Lower leg skin (tissue), 4 donors: ENCODE measurements around the gene SLC36A3. TPM values are rescaled to one million over a fixed set of nuclear protein-coding genes. Genes with fewer than 3 reads are reported as not detected.
"Not testable (repeated sequence)": the region's sequence is repeated elsewhere in the genome, so short reads cannot be mapped to it uniquely, and the experiment has no call there.

Experiments used
- DNase-seq, 2 donors: peaks; one replicate each; pipeline ENCODE4 v3.0.0-alpha.2; 2019; ENCODE audit warnings: low spot score in 2 of 2
- H3K4me3 ChIP-seq: fragments of 200-600 bp; sonication (generic); 2 replicates; pipeline ENCODE4 v1.5.1; 2017; ENCODE audit warnings: mild to moderate bottlenecking, low read depth; ENCODE audit not compliant: poor library complexity, severe bottlenecking
- POLR2A ChIP-seq, 2 donors: fragments of 450-650 bp; IDR thresholded peaks; one replicate each; pipeline ENCODE4 v1.6.1; 2016 to 2017; ENCODE audit warnings: antibody characterized with exemption in 2 of 2, mild to moderate bottlenecking in 1 of 2, moderate library complexity in 1 of 2
- WGBS, 2 donors: methylation state at CpG; one replicate each; pipeline ENCODE4 v1.1.5; 2018; 5-methylcytosine and 5-hydroxymethylcytosine counted together
- intact Hi-C: fragments of 100-400 bp; cut with DNase I; formaldehyde crosslinking; loops from one replicate; pipeline ENCODE4 v1.15.0; 2023; ENCODE audit warnings: low total_unique reads
- total RNA-seq, 4 donors: library from RNA; depleted of rRNA; stranded (reverse); fragments of >200 nt; gene quantifications; one replicate each; pipeline ENCODE4 v1.1.0, GENCODE V29; 2016
- TF ChIP-seq, protein P1 (sequence below), 3 donors: fragments of 450-650 bp; IDR thresholded peaks; one replicate each; pipeline ENCODE4 v1.5.1; 2016; ENCODE audit warnings: antibody characterized with exemption in 3 of 3, mild to moderate bottlenecking in 3 of 3, moderate library complexity in 2 of 3

The SLC36A3 gene
- total RNA-seq, 4 donors from 2014 or later: not detected

DNA sequence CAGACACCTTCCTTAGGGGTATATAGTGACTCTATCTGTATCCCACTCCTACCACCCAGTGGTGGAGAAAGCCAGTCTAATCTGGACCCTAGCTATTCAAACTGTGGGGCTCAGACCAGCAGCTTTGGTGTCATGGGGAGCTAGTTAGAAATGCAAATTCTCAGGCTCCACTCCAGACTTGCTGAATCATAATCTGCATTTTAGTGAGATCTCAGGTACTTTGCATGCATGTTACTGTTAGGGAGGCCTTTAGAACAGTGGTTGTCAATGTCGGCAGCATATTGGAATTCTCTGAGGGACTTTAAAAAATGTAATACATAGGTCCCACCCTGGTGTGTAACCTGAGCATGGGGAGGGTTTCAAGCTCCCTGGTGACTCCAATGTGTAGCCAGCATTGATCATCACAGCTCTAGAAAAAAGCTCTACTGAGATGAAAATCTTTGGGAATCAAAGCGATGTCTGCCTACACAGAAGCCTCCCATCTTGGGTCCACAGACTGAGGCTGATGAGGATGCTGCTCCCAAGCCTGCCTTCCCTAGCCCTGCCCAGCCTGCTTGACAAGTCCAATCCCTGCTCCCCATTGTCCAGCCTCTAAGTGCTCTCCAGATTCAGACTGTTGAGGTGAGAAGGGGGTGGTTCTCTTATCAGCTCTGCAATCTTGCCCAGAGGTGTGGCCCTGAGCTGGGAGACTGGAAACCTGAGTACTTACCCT is 62.5 kb downstream of the SLC36A3 start:
- DNase-seq: no peak
- intact Hi-C loops: no loop called here
- 79 to 81% methylated on average over 2 of the region's 2 CpGs for whole genome bisulfite sequencing, 2 donors
- TF ChIP-seq POLR2A (IDR thresholded peaks at IDR 0.05): no peak
- TF ChIP-seq, protein P1, sequence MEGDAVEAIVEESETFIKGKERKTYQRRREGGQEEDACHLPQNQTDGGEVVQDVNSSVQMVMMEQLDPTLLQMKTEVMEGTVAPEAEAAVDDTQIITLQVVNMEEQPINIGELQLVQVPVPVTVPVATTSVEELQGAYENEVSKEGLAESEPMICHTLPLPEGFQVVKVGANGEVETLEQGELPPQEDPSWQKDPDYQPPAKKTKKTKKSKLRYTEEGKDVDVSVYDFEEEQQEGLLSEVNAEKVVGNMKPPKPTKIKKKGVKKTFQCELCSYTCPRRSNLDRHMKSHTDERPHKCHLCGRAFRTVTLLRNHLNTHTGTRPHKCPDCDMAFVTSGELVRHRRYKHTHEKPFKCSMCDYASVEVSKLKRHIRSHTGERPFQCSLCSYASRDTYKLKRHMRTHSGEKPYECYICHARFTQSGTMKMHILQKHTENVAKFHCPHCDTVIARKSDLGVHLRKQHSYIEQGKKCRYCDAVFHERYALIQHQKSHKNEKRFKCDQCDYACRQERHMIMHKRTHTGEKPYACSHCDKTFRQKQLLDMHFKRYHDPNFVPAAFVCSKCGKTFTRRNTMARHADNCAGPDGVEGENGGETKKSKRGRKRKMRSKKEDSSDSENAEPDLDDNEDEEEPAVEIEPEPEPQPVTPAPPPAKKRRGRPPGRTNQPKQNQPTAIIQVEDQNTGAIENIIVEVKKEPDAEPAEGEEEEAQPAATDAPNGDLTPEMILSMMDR (IDR thresholded peaks at IDR 0.05): no peak
- H3K4me3 ChIP-seq: no peak overlapping the region

GRCh38 chr5:151240268-151240835 is 63.2 kb downstream of the SLC36A3 start:
- WGBS, 2 donors: 91 to 94% methylated on average over 10 of the region's 10 CpGs
- DNase-seq, H3K4me3 ChIP-seq, intact Hi-C loops: not testable (repeated sequence)

- H3K4me3 ChIP-seq: no peak overlapping the region
- TF ChIP-seq, protein P1 (IDR thresholded peaks at IDR 0.05): peak in 1 of 3 donors; percentile 34
- no peak for TF ChIP-seq POLR2A (IDR thresholded peaks at IDR 0.05)
- 47 to 59% methylated on average over 17 of the region's 17 CpGs for WGBS, 2 donors
- DNase-seq: peak in 1 of 2 donors; percentile 96
- intact Hi-C loops: loop anchor here (10.0 kb wide), 1 partner anchor 115 kb away; no protein-coding TSS in a partner anchor
These were observed 64.2 kb downstream of the SLC36A3 start for GRCh38 chr5:151239237-151239861.

DNA sequence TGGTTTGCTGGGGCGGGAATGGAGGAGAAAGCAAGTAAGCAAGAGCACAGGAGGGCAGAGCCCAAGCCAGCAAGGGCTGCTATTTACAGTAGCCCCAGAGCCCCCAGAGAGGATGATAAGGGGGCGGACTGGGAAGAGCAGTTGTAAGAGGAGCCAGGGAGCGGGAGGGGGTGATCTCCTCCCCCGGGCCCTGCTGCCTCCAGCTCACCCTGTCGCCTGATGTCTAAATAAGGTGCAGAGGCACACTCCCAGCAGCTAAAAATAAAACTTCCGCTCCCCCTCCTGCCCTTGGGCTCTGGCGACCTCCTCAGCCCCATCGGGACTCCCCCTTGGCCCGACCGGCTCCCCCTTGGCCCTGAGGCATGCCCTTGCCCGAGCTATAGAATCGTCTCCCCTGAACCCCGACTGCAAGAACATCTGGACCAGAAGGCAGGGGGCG is 65.2 kb downstream of the SLC36A3 start:
- TF ChIP-seq, protein P1 (IDR thresholded peaks at IDR 0.05): no peak
- TF ChIP-seq POLR2A (IDR thresholded peaks at IDR 0.05): no peak
- H3K4me3 ChIP-seq: no peak overlapping the region
- no peak for DNase-seq
- intact Hi-C loops: loop anchor here (10.0 kb wide), 1 partner anchor 114 kb away; no protein-coding TSS in a partner anchor
- WGBS, 2 donors: 43 to 50% methylated on average over 14 of the region's 14 CpGs

GRCh38 chr5:151237685-151238084 is 65.9 kb downstream of the SLC36A3 start:
- H3K4me3 ChIP-seq: no peak overlapping the region
- DNase-seq: no peak
- intact Hi-C loops: loop anchor here (10.0 kb wide), 1 partner anchor 113 kb away; no protein-coding TSS in a partner anchor
- TF ChIP-seq POLR2A (IDR thresholded peaks at IDR 0.05): no peak
- TF ChIP-seq, protein P1 (IDR thresholded peaks at IDR 0.05): no peak
- 90 to 93% methylated on average over 7 of the region's 7 CpGs for WGBS, 2 donors

DNA sequence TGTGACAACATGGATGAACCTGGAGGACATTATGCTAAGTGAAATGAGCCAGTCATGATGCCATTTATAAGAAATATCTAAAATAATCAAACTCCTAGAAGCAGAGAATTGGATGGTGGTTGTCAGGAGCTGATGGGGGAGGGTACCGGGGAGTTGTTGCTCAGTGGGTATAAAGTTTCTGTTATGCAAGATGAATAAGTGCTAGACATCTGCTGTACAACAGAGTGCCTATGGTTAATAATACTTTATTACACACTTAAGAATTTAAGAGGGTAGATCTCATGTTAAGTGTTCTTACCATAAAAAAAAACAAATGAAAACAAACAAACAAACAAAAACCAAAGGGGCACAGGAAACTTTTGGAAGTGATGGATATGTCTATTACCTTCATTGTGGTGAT is 66.7 kb downstream of the SLC36A3 start:
- intact Hi-C loops: loop anchor here (10.0 kb wide), 1 partner anchor 112 kb away; no protein-coding TSS in a partner anchor
- WGBS, 2 donors: 94 to 98% methylated on average over 1 of the region's 1 CpG
- H3K4me3 ChIP-seq: no peak overlapping the region
- DNase-seq: no peak
- TF ChIP-seq, protein P1 (IDR thresholded peaks at IDR 0.05): no peak
- no peak for TF ChIP-seq POLR2A (IDR thresholded peaks at IDR 0.05)

DNA sequence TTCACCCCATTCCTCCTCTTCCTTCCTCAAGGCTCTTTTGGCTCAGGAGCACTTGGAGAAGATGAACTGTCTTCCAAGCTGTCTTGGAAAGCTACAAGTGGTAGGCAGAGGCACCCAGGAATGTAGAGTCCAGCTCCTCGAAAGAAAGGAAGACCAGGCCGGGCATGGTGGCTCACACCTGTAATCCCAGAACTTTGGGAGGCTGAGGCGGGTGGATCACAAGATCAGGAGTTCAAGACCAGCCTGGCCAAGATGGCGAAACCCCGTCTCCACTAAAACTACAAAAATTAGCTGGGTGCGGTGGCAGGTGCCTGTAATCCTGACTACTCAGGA is 68.4 kb downstream of the SLC36A3 start:
- WGBS, 2 donors: 91 to 96% methylated on average over 6 of the region's 6 CpGs
- not testable (repeated sequence) for H3K4me3 ChIP-seq, DNase-seq
- intact Hi-C loops: loop anchor here (10.0 kb wide), 1 partner anchor 110 kb away; no protein-coding TSS in a partner anchor
